ENCODE data around the gene PEX14.
"Not testable (repeated sequence)": the region's sequence is repeated elsewhere in the genome, so short reads cannot be mapped to it uniquely, and the experiment has no call there.

PEX14 gene

DNA sequence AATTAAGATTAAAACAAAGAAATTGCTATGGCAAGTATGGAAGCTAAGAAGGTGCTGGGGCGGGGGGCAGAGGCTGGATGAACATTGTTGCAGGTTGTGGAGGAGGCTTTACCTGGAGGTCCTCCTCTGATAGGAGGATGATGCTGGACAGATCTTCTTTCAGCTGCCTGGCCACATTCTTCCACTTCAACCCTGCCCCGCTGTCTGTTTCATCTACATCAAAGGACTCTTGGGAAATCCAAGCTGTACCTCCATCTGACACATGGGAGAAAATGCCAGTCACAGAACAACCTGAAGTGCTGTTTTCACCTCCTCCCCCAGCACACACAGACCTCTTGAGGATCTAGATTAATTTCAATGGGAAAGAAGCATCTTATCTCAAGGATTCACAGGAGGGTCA lies 7.7 kb upstream of the PEX14 start:
- no peak for DNase-seq (ENCODE audit: low read depth)
- TF ChIP-seq, protein P1, sequence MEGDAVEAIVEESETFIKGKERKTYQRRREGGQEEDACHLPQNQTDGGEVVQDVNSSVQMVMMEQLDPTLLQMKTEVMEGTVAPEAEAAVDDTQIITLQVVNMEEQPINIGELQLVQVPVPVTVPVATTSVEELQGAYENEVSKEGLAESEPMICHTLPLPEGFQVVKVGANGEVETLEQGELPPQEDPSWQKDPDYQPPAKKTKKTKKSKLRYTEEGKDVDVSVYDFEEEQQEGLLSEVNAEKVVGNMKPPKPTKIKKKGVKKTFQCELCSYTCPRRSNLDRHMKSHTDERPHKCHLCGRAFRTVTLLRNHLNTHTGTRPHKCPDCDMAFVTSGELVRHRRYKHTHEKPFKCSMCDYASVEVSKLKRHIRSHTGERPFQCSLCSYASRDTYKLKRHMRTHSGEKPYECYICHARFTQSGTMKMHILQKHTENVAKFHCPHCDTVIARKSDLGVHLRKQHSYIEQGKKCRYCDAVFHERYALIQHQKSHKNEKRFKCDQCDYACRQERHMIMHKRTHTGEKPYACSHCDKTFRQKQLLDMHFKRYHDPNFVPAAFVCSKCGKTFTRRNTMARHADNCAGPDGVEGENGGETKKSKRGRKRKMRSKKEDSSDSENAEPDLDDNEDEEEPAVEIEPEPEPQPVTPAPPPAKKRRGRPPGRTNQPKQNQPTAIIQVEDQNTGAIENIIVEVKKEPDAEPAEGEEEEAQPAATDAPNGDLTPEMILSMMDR (IDR thresholded peaks at IDR 0.05; ENCODE audit: low read depth, low read length, missing control alignments), result no peak
- H3K4me3 ChIP-seq (ENCODE audit: low read depth, low read length), result no peak overlapping the region
- in situ Hi-C loops (cut with HindIII; ENCODE audit: low sequenced_read_pairs), result no loop called here

DNA sequence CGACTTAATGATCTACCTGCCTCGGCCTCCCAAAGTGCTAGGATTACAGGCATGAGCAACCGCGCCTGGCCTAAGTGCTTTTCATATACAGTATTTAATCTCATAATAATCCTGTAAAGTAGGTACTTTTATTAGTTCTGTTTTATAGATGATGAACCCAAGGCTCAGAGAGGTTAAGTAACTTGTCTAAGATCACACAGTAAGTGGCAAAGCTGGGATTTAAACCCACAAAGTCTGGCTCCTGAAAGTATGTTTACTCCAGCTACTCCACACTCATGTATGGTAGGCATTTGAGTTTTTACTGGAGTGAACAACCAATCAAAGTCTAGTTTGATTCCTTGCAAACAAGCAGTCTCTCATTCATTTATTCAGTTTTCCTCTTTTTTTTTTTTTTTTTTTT lies 4.7 kb upstream of the PEX14 start:
- no peak for DNase-seq (ENCODE audit: low read depth)
- TF ChIP-seq, protein P1 (IDR thresholded peaks at IDR 0.05; ENCODE audit: low read depth, low read length, missing control alignments), result no peak
- in situ Hi-C loops (cut with HindIII; ENCODE audit: low sequenced_read_pairs), result no loop called here
- H3K4me3 ChIP-seq (ENCODE audit: low read depth, low read length), result no peak overlapping the region

DNA sequence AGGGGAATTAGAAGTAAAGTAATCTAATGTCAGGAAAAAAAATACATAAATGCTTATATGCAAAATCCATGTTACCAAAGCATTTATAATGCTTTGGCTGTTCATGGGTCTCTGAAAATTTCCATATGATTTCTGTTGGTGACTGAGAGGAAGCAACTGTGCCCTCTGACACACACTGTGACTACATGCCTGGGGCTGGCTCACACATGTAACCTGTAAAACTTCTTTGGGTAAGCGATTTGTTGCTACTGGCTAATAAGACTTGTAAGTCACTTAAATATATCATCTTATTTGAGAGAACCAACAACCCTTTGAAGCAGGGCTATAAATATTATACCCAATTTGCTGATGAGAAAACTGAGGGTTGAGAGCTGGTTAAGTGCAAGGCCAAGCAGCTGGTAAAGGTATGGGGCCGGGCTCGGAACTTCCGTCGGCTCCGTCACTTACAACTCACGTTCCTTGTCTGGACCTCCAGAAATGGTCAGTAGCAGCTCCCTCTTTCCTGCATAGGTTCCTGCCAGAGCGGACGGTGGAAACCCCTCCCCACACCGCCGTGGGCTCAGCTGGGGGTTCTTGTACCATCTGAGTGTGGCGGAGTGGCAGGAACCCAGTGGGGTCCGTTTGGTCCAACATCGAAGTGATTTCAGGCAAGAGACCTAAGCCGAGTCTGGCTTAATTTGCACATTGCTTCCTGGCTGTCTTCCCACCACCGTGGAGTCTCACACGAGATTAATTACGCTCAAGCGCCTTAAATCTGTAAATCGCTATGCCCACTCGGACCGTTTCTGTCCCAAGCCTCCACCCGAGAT lies 3.1 kb upstream of the PEX14 start:
- no peak for DNase-seq (ENCODE audit: low read depth)

GRCh38 chr1:10472220-10473144 lies 2.3 kb upstream of the PEX14 start, which contains the start of gene DFFA:
Gene DFFA, minus strand, starts transcription at chr1:10472529. Its CDS starts 71 bp downstream, at chr1:10472458.
- in situ Hi-C loops (cut with HindIII; ENCODE audit: low sequenced_read_pairs), result no loop called here
- TF ChIP-seq, protein P1 (IDR thresholded peaks at IDR 0.05; ENCODE audit: low read depth, low read length, missing control alignments), result no peak
- DNase-seq (ENCODE audit: low read depth), result peak; percentile 94
- H3K4me3 ChIP-seq (ENCODE audit: low read depth, low read length), result peak within 1 kb of the TSS; percentile 79

More for the DNA sequence above, 3.1 kb upstream of the PEX14 start:
- H3K4me3 ChIP-seq (ENCODE audit: low read depth, low read length), result peak overlapping the region; percentile 79
- in situ Hi-C loops (cut with HindIII; ENCODE audit: low sequenced_read_pairs), result no loop called here
- TF ChIP-seq, protein P1 (IDR thresholded peaks at IDR 0.05; ENCODE audit: low read depth, low read length, missing control alignments), result no peak

DNA sequence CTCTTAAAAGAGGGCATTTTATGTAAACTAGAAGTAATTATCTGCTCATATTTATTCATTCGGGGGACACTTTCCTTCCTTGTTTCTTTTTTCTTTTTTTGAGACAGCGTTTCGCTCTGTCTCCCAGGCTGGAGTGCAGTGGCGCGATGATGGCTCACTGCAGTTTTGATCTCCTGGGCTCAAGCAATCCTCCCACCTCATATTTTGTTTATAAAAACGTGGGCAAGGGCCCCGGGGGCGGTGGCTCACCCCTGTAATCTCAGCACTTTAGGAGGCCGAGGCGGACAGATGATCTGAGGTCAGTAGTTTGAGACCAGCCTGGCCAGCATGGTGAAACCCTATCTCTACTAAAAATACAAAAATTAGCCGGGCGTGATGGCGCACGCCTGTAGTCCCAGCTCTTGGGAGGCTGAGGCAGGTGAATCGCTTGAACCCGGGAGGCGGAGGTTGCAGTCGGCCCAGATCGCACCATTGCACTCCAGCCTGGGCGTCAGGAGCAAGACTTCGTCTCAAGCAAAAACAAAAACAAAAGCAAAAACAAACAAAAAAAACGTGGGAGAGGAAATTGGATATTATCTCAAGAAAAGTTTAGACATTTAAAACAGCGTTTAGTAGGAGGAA lies 1.5 kb upstream of the PEX14 start:
- in situ Hi-C loops (cut with HindIII; ENCODE audit: low sequenced_read_pairs), result no loop called here
- TF ChIP-seq, protein P1 (IDR thresholded peaks at IDR 0.05; ENCODE audit: low read depth, low read length, missing control alignments), result no peak
- DNase-seq (ENCODE audit: low read depth), result no peak
- no peak overlapping the region for H3K4me3 ChIP-seq (ENCODE audit: low read depth, low read length)

- H3K4me3 ChIP-seq (ENCODE audit: low read depth, low read length), result peak overlapping the region; percentile 90
- in situ Hi-C loops (cut with HindIII; ENCODE audit: low sequenced_read_pairs), result not testable (repeated sequence)
These were observed 489 bp upstream of the PEX14 start for GRCh38 chr1:10474309-10474612.

More at GRCh38 chr1:10474309-10474612, 489 bp upstream of the PEX14 start:
- not testable (repeated sequence) for DNase-seq (ENCODE audit: low read depth)
